Tibial nerve (tissue), 4 donors: ENCODE measurements around the gene SLC26A2. TPM values are rescaled to one million over a fixed set of nuclear protein-coding genes. Genes with fewer than 3 reads are reported as not detected.
A peak's percentile ranks its signal among the peaks of the same experiment; 100 is the strongest.

Experiments used
- DNase-seq, 2 donors: peaks; one replicate each; pipeline ENCODE4 v3.0.0-alpha.2; 2019; ENCODE audit warnings: low spot score in 2 of 2
- H3K27ac ChIP-seq, 4 donors: fragments of 200-600 bp; sonication (generic) in 3 of 4; one replicate each; pipeline ENCODE4 v1.5.1; 2017 to 2019; ENCODE audit warnings: mild to moderate bottlenecking in 1 of 4
- H3K27me3 ChIP-seq, 2 donors: fragments of 200-600 bp; sonication (generic) in 1 of 2; one replicate each; pipeline versions ENCODE4 v1.5.1 to v1.6.0; 2017 to 2019
- H3K36me3 ChIP-seq, 3 donors: fragments of 200-600 bp; sonication (generic); one replicate each; pipeline ENCODE4 v1.5.1; 2018 to 2019
- H3K4me1 ChIP-seq, 4 donors: fragments of 200-600 bp; sonication (generic) in 3 of 4; one replicate each; pipeline ENCODE4 v1.5.1; 2017 to 2019
- H3K4me3 ChIP-seq, 4 donors: fragments of 200-600 bp; sonication (generic) in 3 of 4; one replicate each; pipeline ENCODE4 v1.5.1; 2017 to 2019; ENCODE audit warnings: mild to moderate bottlenecking in 1 of 4, moderate library complexity in 1 of 4
- H3K9me3 ChIP-seq, 4 donors: fragments of 200-600 bp; sonication (generic) in 3 of 4; one replicate each; pipeline ENCODE4 v1.5.1; 2017 to 2019
- EP300 ChIP-seq, 2 donors: sonication (generic); formaldehyde crosslinking; IDR thresholded peaks; one replicate each; pipeline ENCODE4 v1.6.1; 2017; ENCODE audit warnings: antibody characterized with exemption in 2 of 2, mild to moderate bottlenecking in 1 of 2
- POLR2A ChIP-seq, 2 donors: fragments of 450-650 bp; IDR thresholded peaks; one replicate each; pipeline ENCODE4 v1.6.1; 2017; ENCODE audit warnings: antibody characterized with exemption in 2 of 2, mild to moderate bottlenecking in 2 of 2, moderate library complexity in 2 of 2
- WGBS, 2 donors: methylation state at CpG; one replicate each; pipeline ENCODE4 v1.1.5; 2018; 5-methylcytosine and 5-hydroxymethylcytosine counted together
- total RNA-seq, 4 donors: library from RNA; depleted of rRNA; stranded (reverse); fragments of >200 nt; gene quantifications; one replicate each; pipeline ENCODE4 v1.1.0, GENCODE V29; 2016
- TF ChIP-seq, protein P1 (sequence below), 5 experiments: fragments of 200-600 bp in 3 of 5; fragments of 450-650 bp in 2 of 5; sonication (generic) in 3 of 5; IDR thresholded peaks; one replicate each; pipeline ENCODE4 v1.5.1; 2016 to 2019; ENCODE audit warnings: antibody characterized with exemption in 5 of 5, mild to moderate bottlenecking in 3 of 5, moderate library complexity in 2 of 5

The SLC26A2 gene
- total RNA-seq, 4 donors from 2014 or later = 10.2 to 17.9 (median 12.4) TPM

DNA sequence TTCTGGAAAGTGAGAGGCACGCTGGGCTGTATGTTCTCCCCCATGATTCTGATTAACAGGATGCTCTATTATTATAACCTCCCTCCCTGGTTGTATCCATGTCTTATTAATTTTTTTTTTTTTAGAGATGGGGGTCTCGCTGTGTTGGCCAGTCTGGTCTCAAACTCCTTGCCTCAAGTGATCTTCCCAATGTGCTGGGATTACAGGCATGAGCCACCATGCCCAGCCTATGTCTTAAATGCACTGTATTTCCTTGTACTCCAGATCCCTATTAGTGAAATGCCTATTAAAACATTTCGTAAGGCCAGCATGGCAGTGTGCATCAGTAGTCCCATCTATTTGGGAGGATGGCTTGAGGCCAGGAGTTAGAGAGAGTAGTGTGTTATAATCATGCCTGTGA is 32.9 kb downstream of the SLC26A2 start:
- H3K27ac ChIP-seq = peak overlapping the region in 3 of 4 donors; percentile 11 to 76 (median 75)
- H3K4me3 ChIP-seq = no peak overlapping the region
- TF ChIP-seq, protein P1, sequence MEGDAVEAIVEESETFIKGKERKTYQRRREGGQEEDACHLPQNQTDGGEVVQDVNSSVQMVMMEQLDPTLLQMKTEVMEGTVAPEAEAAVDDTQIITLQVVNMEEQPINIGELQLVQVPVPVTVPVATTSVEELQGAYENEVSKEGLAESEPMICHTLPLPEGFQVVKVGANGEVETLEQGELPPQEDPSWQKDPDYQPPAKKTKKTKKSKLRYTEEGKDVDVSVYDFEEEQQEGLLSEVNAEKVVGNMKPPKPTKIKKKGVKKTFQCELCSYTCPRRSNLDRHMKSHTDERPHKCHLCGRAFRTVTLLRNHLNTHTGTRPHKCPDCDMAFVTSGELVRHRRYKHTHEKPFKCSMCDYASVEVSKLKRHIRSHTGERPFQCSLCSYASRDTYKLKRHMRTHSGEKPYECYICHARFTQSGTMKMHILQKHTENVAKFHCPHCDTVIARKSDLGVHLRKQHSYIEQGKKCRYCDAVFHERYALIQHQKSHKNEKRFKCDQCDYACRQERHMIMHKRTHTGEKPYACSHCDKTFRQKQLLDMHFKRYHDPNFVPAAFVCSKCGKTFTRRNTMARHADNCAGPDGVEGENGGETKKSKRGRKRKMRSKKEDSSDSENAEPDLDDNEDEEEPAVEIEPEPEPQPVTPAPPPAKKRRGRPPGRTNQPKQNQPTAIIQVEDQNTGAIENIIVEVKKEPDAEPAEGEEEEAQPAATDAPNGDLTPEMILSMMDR (IDR thresholded peaks at IDR 0.05) = no peak
- TF ChIP-seq EP300 (IDR thresholded peaks at IDR 0.05) (no peak), POLR2A (IDR thresholded peaks at IDR 0.05) (no peak)
- H3K27me3 ChIP-seq = no peaks in the 10 kb centered on the region
- no peaks in the 10 kb centered on the region for H3K9me3 ChIP-seq
- DNase-seq = no peak
- peaks cover 0 to 10% (median 0%) of the 10 kb centered on the region in 3 donors for H3K36me3 ChIP-seq
- peaks cover 0 to 31% (median 0%) of the 10 kb centered on the region in 4 donors for H3K4me1 ChIP-seq
- WGBS, 2 donors = 87 to 88% methylated on average over 3 of the region's 3 CpGs

DNA sequence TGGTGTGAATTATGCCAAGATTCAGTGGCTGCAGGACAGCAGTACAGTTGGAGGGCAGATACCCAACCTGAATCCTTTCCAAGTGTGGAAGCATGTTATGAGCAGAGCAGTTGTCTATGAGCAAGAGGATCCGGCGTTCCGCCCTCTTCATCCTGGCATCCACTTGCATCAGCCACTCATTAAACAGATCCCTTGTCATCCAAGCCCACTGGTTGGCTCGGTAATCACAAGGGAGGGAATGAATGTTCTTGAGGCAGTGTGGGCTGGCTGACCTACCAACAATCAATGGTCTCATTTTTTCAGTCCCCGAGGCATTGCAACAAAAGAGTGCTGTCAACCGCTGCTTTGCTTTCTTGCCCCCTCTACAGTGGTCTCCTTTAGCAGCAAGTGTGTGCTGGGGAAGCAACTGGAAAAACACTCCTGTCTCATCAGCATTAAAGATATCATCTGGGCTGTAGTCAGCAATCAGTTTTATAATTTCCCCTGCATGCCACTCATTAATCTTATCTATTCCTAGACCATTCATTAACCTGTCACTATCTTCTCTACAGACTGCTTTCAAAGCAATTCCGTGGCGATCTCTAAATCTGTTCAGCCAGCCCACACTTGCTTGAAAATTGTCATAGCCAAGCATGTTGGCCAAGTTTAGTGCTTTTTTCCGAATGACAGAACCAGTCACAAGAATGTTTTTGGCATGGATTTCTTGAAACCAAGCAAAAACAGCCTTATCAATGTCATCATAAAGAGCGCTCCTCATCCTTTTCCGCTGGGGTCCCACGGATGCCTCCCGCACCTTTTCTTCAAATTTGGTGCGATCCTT is 35.0 kb downstream of the SLC26A2 start:
- peaks cover 0 to 46% (median 6%) of the 10 kb centered on the region in 4 donors for H3K4me1 ChIP-seq
- H3K27me3 ChIP-seq = no peaks in the 10 kb centered on the region
- peak in 1 of 2 donors; percentile 19 for TF ChIP-seq POLR2A (IDR thresholded peaks at IDR 0.05)
- TF ChIP-seq, protein P1 (IDR thresholded peaks at IDR 0.05) = peak in 1 of 5 experiments; percentile 8
- peak in 1 of 2 donors; percentile 61 for TF ChIP-seq EP300 (IDR thresholded peaks at IDR 0.05)
- peaks cover 0 to 10% (median 0%) of the 10 kb centered on the region in 3 donors for H3K36me3 ChIP-seq
- DNase-seq = no peak
- H3K27ac ChIP-seq = peak overlapping the region; percentile 41 to 76 (median 65)
- no peak overlapping the region for H3K4me3 ChIP-seq
- WGBS, 2 donors = 59 to 62% methylated on average over 14 of the region's 14 CpGs
- H3K9me3 ChIP-seq = no peaks in the 10 kb centered on the region

DNA sequence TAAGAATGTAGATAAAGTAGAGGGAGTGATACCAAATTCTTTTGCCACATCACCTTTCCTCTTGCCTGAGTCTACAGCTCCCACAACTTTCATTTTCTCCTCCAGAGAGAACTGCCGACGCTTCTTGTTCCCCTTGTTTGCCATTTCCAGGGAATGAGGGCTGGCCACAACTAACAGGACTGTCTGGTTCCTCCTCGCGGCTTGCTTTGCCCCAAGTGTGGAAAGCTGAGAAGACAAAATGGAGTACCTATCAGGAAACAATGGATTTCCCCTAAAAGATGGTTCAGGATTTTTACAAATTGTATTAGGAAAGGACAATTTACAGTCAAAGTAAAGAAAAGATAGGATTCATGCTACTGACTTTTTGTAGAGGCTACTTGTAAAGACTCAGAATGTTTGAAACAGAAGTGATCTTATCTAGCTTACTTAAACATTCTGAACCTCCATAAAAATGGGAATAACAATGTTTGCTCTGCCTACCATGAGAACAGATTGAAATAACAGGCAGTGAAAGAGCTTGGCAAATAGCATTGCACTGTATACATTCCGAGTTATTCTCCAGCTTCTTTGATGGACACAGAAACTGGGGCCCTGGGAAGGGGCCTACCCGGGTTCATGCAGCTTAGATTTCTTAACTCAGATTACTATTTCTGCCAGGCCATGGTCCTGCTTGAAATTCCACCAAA is 35.8 kb downstream of the SLC26A2 start:
- Histone ChIP-seq H3K4me1 (peaks cover 0 to 47% (median 6%) of the 10 kb centered on the region in 4 donors), H3K27ac (peak overlapping the region; percentile 41 to 76 (median 65)), H3K9me3 (no peaks in the 10 kb centered on the region), H3K27me3 (no peaks in the 10 kb centered on the region), H3K4me3 (no peak overlapping the region), H3K36me3 (peaks cover 0 to 10% (median 0%) of the 10 kb centered on the region in 3 donors)
- WGBS, 2 donors = 71 to 87% methylated on average over 6 of the region's 6 CpGs
- no peak for TF ChIP-seq EP300 (IDR thresholded peaks at IDR 0.05)
- TF ChIP-seq, protein P1 (IDR thresholded peaks at IDR 0.05) = no peak
- DNase-seq = no peak

DNA sequence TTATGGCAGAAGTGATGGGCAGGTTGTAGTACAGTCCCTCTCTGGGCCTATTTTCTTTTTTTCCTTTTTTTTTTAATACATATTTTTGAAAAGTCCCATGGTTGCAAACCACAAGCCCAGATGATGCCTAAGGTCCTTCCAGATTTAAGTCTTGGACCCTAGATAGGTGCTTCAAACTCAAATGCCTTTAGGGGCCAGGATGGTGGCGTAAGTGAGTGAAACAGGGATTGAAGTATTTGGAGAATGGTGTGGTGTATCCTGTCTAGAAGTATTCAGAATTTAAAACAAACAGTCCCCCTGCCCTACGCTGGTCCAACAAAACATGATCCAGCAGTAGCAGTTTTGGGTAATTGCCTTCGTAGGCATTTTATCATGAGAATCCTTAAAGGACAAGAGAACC is 37.7 kb downstream of the SLC26A2 start:
- TF ChIP-seq POLR2A (IDR thresholded peaks at IDR 0.05) (no peak), EP300 (IDR thresholded peaks at IDR 0.05) (no peak)
- TF ChIP-seq, protein P1 (IDR thresholded peaks at IDR 0.05) = no peak
- Histone ChIP-seq H3K9me3 (no peaks in the 10 kb centered on the region), H3K27ac (no peak overlapping the region), H3K4me1 (peaks cover 0 to 66% (median 17%) of the 10 kb centered on the region in 4 donors), H3K27me3 (no peaks in the 10 kb centered on the region), H3K36me3 (peaks cover 0 to 10% (median 0%) of the 10 kb centered on the region in 3 donors), H3K4me3 (no peak overlapping the region)
- no peak for DNase-seq
- WGBS, 2 donors = 93% methylated on average over 3 of the region's 3 CpGs
